HepG2 (cell line): ENCODE measurements around the gene ACER2. TPM values are rescaled to one million over a fixed set of nuclear protein-coding genes. Genes with fewer than 3 reads are reported as not detected.

ENCODE experiments used
- ATAC-seq: fragments of 200-7000 bp; cut with Tn5 transposase; 3 replicates; pipeline ENCODE4 v1.9.1; 2020; ENCODE audit warnings: mild to moderate bottlenecking, moderate library complexity
- BruUV-seq: library from RNA; stranded (reverse); fragments of 400-500 nt; replicated peaks from 2 replicates; lab custom pipeline; 2021; lab: Mats Ljungman, UMichigan
- CTCF ChIA-PET: fragments of 300-600 bp; formaldehyde crosslinking; extraction: SDS; loops from one replicate; lab custom pipeline; 2021; ENCODE audit warnings: low total read pairs, inconsistent platforms, low intra/inter-chr PET ratio; lab: Yijun Ruan, JAX
- POLR2A ChIA-PET: fragments of 350-600 bp; sonication (Branson Sonifier 250); formaldehyde crosslinking; loops from one replicate; lab custom pipeline; 2020; ENCODE audit warnings: antibody characterized with exemption, inconsistent platforms; lab: Yijun Ruan, JAX
- DNase-seq: peaks from one replicate; pipeline ENCODE4 v3.0.0-alpha.2; 2015; ENCODE audit warnings: low spot score
- FAIRE-seq: peaks from 3 replicates; lab custom pipeline; 2011; peaks lifted over from hg19 to GRCh38; lab: Jason Lieb, UNC
- H2AFZ ChIP-seq: one replicate; pipeline ENCODE4 v1.6.1; 2011; ENCODE audit warnings: low read length, inconsistent platforms
- H3K27ac ChIP-seq: fragments of 300-600 bp; 3 replicates; pipeline ENCODE4 v1.8.0; 2011; ENCODE audit warnings: mixed run types, mild to moderate bottlenecking, mixed read lengths, low read length, inconsistent platforms; ENCODE audit not compliant: insufficient read depth; ENCODE audit errors: extremely low read length
- H3K27me3 ChIP-seq, 2 experiments: fragments of 200-600 bp in 1 of 2; 2 replicates in 1 of 2; 3 replicates in 1 of 2; pipeline versions ENCODE4 v1.6.0 to v1.8.0; 2011; ENCODE audit warnings: low read length in 2 of 2, mild to moderate bottlenecking in 2 of 2, moderate library complexity in 2 of 2, inconsistent platforms in 1 of 2; ENCODE audit not compliant: insufficient read depth in 2 of 2, control insufficient read depth in 1 of 2
- H3K36me3 ChIP-seq, 2 experiments: fragments of 200-600 bp in 1 of 2; replicated peaks in 1 of 2; 2 replicates in 1 of 2; 3 replicates in 1 of 2; pipeline versions ENCODE4 v1.5.1 to v1.8.0; 2011; ENCODE audit warnings: low read length in 2 of 2, inconsistent platforms in 1 of 2; ENCODE audit not compliant: insufficient read depth in 2 of 2, control insufficient read depth in 1 of 2
- H3K4me1 ChIP-seq: 2 replicates; pipeline ENCODE4 v1.5.1; 2012; ENCODE audit warnings: low read length, inconsistent platforms; ENCODE audit not compliant: insufficient read depth
- H3K4me2 ChIP-seq: 2 replicates; pipeline ENCODE4 v1.6.0; 2011; ENCODE audit warnings: low read depth, low read length, inconsistent platforms
- H3K4me3 ChIP-seq, 3 experiments: fragments of 200-600 bp in 1 of 3; sonication (generic), shearing (Covaris generic) in 1 of 3; replicated peaks in 1 of 3; 2 replicates each; pipeline ENCODE4 v1.5.1; 2011 to 2016; ENCODE audit warnings: low read length in 3 of 3, inconsistent platforms in 2 of 3, low read depth in 2 of 3, mild to moderate bottlenecking in 2 of 3, control low read depth in 1 of 3, mixed read lengths in 1 of 3; ENCODE audit not compliant: insufficient read depth in 1 of 3
- H3K79me2 ChIP-seq: one replicate; pipeline ENCODE4 v1.6.1; 2011; ENCODE audit warnings: low read length, inconsistent platforms; ENCODE audit not compliant: insufficient read depth
- H3K9ac ChIP-seq: 2 replicates; pipeline ENCODE4 v1.6.0; 2011; ENCODE audit warnings: mild to moderate bottlenecking, low read depth, low read length, inconsistent platforms; ENCODE audit not compliant: insufficient read depth
- H3K9me3 ChIP-seq: 2 replicates; pipeline ENCODE4 v1.5.1; 2012; ENCODE audit warnings: mild to moderate bottlenecking, low read length
- H4K20me1 ChIP-seq: 2 replicates; pipeline ENCODE4 v1.6.0; 2011; ENCODE audit warnings: inconsistent platforms, mild to moderate bottlenecking, low read length, moderate library complexity; ENCODE audit not compliant: insufficient read depth
- GABPB1 ChIP-seq: IDR thresholded peaks from 2 replicates; pipeline ENCODE4 v1.6.1; 2016; ENCODE audit warnings: mild to moderate bottlenecking, missing genetic modification reagents, moderate library complexity, missing compliant biosample characterization
- GFI1 ChIP-seq: sonication (generic); formaldehyde crosslinking; IDR thresholded peaks from 2 replicates; pipeline ENCODE4 v1.5.0; 2020; ENCODE audit warnings: missing genetic modification reagents, mild to moderate bottlenecking, borderline replicate concordance
- HDAC2 ChIP-seq: sonication (generic); formaldehyde crosslinking; IDR thresholded peaks from 2 replicates; pipeline ENCODE4 v1.4.0; 2020; ENCODE audit warnings: missing genetic modification reagents
- HIVEP1 ChIP-seq: sonication (generic); formaldehyde crosslinking; IDR thresholded peaks from 2 replicates; pipeline ENCODE4 v1.4.0; 2020; ENCODE audit warnings: mild to moderate bottlenecking, missing genetic modification reagents
- HOXA7 ChIP-seq: sonication (generic); formaldehyde crosslinking; IDR thresholded peaks from 2 replicates; pipeline ENCODE4 v1.8.1; 2022; ENCODE audit warnings: mild to moderate bottlenecking, missing genetic modification reagents, moderate library complexity
- ISX ChIP-seq: sonication (generic); formaldehyde crosslinking; conservative IDR thresholded peaks from 2 replicates; pipeline ENCODE4 v1.5.0; 2020; ENCODE audit warnings: missing genetic modification reagents
- REPIN1 ChIP-seq: sonication (generic); formaldehyde crosslinking; IDR thresholded peaks from 2 replicates; pipeline ENCODE4 v1.8.0; 2022; ENCODE audit warnings: missing genetic modification reagents, low read depth, mild to moderate bottlenecking, borderline replicate concordance
- SNAI1 ChIP-seq: sonication (generic); formaldehyde crosslinking; IDR thresholded peaks from 2 replicates; pipeline ENCODE4 v1.5.0; 2020; ENCODE audit warnings: mild to moderate bottlenecking, missing genetic modification reagents, borderline replicate concordance
- ZBTB38 ChIP-seq: sonication (generic); formaldehyde crosslinking; IDR thresholded peaks from 2 replicates; pipeline ENCODE4 v1.5.1; 2020; ENCODE audit warnings: mild to moderate bottlenecking, missing genetic modification reagents
- ZFP36 ChIP-seq: fragments of 150-350 bp; IDR thresholded peaks from 2 replicates; pipeline ENCODE4 v1.6.1; 2018; ENCODE audit warnings: borderline replicate concordance, low read length, low read depth; ENCODE audit not compliant: partially characterized antibody
- ZNF496 ChIP-seq: sonication (generic); formaldehyde crosslinking; IDR thresholded peaks from 2 replicates; pipeline ENCODE4 v1.8.1; 2023; ENCODE audit warnings: mild to moderate bottlenecking, moderate library complexity, missing genetic modification reagents; ENCODE audit not compliant: insufficient replicate concordance
- WGBS: methylation state at CpG from one replicate; pipeline ENCODE4 v1.1.6; 2017; ENCODE audit warnings: low lambda C conversion rate; 5-methylcytosine and 5-hydroxymethylcytosine counted together
- in situ Hi-C: cut with HindIII; loops from 2 replicates; pipeline ENCODE4 v1.10.0; 2017; ENCODE audit warnings: low pct_unique_long_range_greater_than_20kb; ENCODE audit not compliant: extremely low pct_ligation_motif_present
- intact Hi-C: fragments of 100-400 bp; cut with micrococcal nuclease; formaldehyde crosslinking; loops from one replicate; pipeline ENCODE4 v1.10.0; 2022; ENCODE audit not compliant: unreplicated experiment
- polyA plus RNA-seq, 8 experiments: library from polyadenylated mRNA; depleted of rRNA in 3 of 8; stranded (reverse) in 7 of 8; unstranded in 1 of 8; fragments of >200 nt; fragmentation: Illumina TruSeq in 4 of 8; extraction: Trizol in 4 of 8; gene quantifications; 2 replicates each; pipeline versions ENCODE4 v1.2.1 to v1.2.3, GENCODE V29; 2011 to 2016; ENCODE audit warnings: low read depth in 4 of 8, missing spikeins in 1 of 8, mixed read lengths in 1 of 8; ENCODE audit not compliant: insufficient read depth in 1 of 8
- total RNA-seq, 5 experiments: library from RNA; depleted of rRNA; stranded (reverse); fragments of >200 nt; fragmentation: Illumina TruSeq; extraction: Trizol; gene quantifications; 2 replicates each; pipeline ENCODE4 v1.2.3, GENCODE V29; 2016; ENCODE audit warnings: low read depth in 1 of 5
- TF ChIP-seq, protein P1 (sequence below): sonication (generic); formaldehyde crosslinking; IDR thresholded peaks from 2 replicates; pipeline ENCODE4; 2020; ENCODE audit warnings: missing genetic modification reagents, mild to moderate bottlenecking, borderline replicate concordance
- TF ChIP-seq, protein P2 (sequence below): sonication (generic); formaldehyde crosslinking; IDR thresholded peaks from 2 replicates; pipeline ENCODE4 v1.5.1; 2020; ENCODE audit warnings: mild to moderate bottlenecking, missing genetic modification reagents, borderline replicate concordance
- TF ChIP-seq, protein P3 (sequence below): sonication (generic); formaldehyde crosslinking; IDR thresholded peaks from 2 replicates; pipeline ENCODE4 v1.8.0; 2022; ENCODE audit warnings: mild to moderate bottlenecking, missing genetic modification reagents; ENCODE audit not compliant: insufficient replicate concordance

The ACER2 gene
- total and polyA plus RNA-seq, 2 of the 13 experiments (the other 11 are each of a cell fraction or from before 2014, with no cell fraction given): 1.9 to 3.4 TPM

DNA sequence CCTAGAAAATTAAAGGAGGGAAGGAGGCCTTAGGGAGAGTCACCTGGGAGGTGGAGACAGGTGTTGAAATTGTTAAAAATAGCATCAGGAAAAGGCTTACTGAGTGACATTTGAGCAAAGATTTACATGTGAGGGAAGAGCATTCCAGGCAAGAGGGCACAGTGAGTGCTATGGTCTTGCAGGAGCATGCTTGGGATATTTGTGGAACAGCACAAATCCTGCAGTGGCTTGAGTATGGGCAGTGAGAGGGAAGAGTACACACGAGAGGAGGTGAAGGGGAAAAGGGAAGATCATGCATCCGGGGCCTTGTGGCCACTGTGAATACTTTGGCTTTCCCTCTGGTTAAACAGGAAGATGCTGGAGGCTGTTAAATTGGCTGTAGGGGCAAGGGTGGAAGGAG is 36.6 kb downstream of the ACER2 start:
- no peaks in the 10 kb centered on the region for H3K79me2 ChIP-seq
- no peak for TF ChIP-seq REPIN1 (CRISPR knock-in tag)
- TF ChIP-seq ISX (CRISPR knock-in tag): no peak
- TF ChIP-seq, protein P1, sequence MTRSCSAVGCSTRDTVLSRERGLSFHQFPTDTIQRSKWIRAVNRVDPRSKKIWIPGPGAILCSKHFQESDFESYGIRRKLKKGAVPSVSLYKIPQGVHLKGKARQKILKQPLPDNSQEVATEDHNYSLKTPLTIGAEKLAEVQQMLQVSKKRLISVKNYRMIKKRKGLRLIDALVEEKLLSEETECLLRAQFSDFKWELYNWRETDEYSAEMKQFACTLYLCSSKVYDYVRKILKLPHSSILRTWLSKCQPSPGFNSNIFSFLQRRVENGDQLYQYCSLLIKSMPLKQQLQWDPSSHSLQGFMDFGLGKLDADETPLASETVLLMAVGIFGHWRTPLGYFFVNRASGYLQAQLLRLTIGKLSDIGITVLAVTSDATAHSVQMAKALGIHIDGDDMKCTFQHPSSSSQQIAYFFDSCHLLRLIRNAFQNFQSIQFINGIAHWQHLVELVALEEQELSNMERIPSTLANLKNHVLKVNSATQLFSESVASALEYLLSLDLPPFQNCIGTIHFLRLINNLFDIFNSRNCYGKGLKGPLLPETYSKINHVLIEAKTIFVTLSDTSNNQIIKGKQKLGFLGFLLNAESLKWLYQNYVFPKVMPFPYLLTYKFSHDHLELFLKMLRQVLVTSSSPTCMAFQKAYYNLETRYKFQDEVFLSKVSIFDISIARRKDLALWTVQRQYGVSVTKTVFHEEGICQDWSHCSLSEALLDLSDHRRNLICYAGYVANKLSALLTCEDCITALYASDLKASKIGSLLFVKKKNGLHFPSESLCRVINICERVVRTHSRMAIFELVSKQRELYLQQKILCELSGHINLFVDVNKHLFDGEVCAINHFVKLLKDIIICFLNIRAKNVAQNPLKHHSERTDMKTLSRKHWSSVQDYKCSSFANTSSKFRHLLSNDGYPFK (CRISPR knock-in tag): no peak
- no peak for TF ChIP-seq ZFP36
- TF ChIP-seq, protein P2, sequence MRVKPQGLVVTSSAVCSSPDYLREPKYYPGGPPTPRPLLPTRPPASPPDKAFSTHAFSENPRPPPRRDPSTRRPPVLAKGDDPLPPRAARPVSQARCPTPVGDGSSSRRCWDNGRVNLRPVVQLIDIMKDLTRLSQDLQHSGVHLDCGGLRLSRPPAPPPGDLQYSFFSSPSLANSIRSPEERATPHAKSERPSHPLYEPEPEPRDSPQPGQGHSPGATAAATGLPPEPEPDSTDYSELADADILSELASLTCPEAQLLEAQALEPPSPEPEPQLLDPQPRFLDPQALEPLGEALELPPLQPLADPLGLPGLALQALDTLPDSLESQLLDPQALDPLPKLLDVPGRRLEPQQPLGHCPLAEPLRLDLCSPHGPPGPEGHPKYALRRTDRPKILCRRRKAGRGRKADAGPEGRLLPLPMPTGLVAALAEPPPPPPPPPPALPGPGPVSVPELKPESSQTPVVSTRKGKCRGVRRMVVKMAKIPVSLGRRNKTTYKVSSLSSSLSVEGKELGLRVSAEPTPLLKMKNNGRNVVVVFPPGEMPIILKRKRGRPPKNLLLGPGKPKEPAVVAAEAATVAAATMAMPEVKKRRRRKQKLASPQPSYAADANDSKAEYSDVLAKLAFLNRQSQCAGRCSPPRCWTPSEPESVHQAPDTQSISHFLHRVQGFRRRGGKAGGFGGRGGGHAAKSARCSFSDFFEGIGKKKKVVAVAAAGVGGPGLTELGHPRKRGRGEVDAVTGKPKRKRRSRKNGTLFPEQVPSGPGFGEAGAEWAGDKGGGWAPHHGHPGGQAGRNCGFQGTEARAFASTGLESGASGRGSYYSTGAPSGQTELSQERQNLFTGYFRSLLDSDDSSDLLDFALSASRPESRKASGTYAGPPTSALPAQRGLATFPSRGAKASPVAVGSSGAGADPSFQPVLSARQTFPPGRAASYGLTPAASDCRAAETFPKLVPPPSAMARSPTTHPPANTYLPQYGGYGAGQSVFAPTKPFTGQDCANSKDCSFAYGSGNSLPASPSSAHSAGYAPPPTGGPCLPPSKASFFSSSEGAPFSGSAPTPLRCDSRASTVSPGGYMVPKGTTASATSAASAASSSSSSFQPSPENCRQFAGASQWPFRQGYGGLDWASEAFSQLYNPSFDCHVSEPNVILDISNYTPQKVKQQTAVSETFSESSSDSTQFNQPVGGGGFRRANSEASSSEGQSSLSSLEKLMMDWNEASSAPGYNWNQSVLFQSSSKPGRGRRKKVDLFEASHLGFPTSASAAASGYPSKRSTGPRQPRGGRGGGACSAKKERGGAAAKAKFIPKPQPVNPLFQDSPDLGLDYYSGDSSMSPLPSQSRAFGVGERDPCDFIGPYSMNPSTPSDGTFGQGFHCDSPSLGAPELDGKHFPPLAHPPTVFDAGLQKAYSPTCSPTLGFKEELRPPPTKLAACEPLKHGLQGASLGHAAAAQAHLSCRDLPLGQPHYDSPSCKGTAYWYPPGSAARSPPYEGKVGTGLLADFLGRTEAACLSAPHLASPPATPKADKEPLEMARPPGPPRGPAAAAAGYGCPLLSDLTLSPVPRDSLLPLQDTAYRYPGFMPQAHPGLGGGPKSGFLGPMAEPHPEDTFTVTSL (CRISPR knock-in tag): no peak
- TF ChIP-seq HDAC2: no peak
- TF ChIP-seq SNAI1 (CRISPR knock-in tag): no peak
- no peak for TF ChIP-seq GABPB1
- no peak for TF ChIP-seq ZNF496 (CRISPR knock-in tag)
- TF ChIP-seq ZBTB38 (CRISPR knock-in tag): no peak
- TF ChIP-seq, protein P3, sequence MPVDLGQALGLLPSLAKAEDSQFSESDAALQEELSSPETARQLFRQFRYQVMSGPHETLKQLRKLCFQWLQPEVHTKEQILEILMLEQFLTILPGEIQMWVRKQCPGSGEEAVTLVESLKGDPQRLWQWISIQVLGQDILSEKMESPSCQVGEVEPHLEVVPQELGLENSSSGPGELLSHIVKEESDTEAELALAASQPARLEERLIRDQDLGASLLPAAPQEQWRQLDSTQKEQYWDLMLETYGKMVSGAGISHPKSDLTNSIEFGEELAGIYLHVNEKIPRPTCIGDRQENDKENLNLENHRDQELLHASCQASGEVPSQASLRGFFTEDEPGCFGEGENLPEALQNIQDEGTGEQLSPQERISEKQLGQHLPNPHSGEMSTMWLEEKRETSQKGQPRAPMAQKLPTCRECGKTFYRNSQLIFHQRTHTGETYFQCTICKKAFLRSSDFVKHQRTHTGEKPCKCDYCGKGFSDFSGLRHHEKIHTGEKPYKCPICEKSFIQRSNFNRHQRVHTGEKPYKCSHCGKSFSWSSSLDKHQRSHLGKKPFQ (CRISPR knock-in tag): no peak
- TF ChIP-seq HOXA7 (CRISPR knock-in tag): no peak
- TF ChIP-seq HIVEP1 (CRISPR knock-in tag): no peak
- no peak for TF ChIP-seq GFI1 (CRISPR knock-in tag)

More for the DNA sequence above, 36.6 kb downstream of the ACER2 start:
- intact Hi-C loops (loop anchor here (10.0 kb wide), 1 partner anchor 601 kb away; no protein-coding TSS in a partner anchor), in situ Hi-C loops (no loop called here)
- Histone ChIP-seq H3K27ac (no peak overlapping the region), H3K4me3 (no peak overlapping the region), H3K36me3 (no peaks in the 10 kb centered on the region), H2AFZ (no peak overlapping the region), H4K20me1 (no peaks in the 10 kb centered on the region), H3K9ac (no peak overlapping the region), H3K4me2 (no peak overlapping the region), H3K4me1 (no peaks in the 10 kb centered on the region), H3K27me3 (no peaks in the 10 kb centered on the region), H3K9me3 (no peaks in the 10 kb centered on the region)
- ChIA-PET CTCF (no interaction called here), POLR2A (no interaction called here)
- no peak for DNase-seq
- 89% methylated on average over 2 of the region's 2 CpGs for WGBS
- no peak for FAIRE-seq
- BruUV-seq: no TSS peak
- ATAC-seq: no peak
